GM12872 (cell line): ENCODE measurements around the gene TFB2M.

ENCODE experiments used
- CTCF ChIP-seq: IDR thresholded peaks from 3 replicates; pipeline ENCODE4 v1.5.1; 2011; ENCODE audit warnings: low read depth, mild to moderate bottlenecking, low read length, moderate library complexity; ENCODE audit not compliant: insufficient read depth

The TFB2M gene

GRCh38 chr1:246527402-246528088 lies 38.5 kb downstream of the TFB2M start:
- TF ChIP-seq CTCF, result no peak

GRCh38 chr1:246526915-246527314 lies 39.1 kb downstream of the TFB2M start:
- TF ChIP-seq CTCF, result no peak

GRCh38 chr1:246526380-246526779 lies 39.7 kb downstream of the TFB2M start:
- no peak for TF ChIP-seq CTCF

GRCh38 chr1:246519514-246519913 lies 46.5 kb downstream of the TFB2M start:
- no peak for TF ChIP-seq CTCF

GRCh38 chr1:246518456-246519205 lies 47.4 kb downstream of the TFB2M start:
- TF ChIP-seq CTCF, result no peak

GRCh38 chr1:246517391-246517790 lies 48.7 kb downstream of the TFB2M start:
- TF ChIP-seq CTCF, result no peak

GRCh38 chr1:246516126-246516525 lies 49.9 kb downstream of the TFB2M start:
- no peak for TF ChIP-seq CTCF
